ENCODE measurements around the gene RASA4. TPM values are rescaled to one million over a fixed set of nuclear protein-coding genes. Genes with fewer than 3 reads are reported as not detected.
"Not testable (repeated sequence)": the region's sequence is repeated elsewhere in the genome, so short reads cannot be mapped to it uniquely, and the experiment has no call there.

RASA4 gene
- total and polyA plus RNA-seq, 2 donors (not counting 1 experiment from before 2014, with no cell fraction given) = 32.0 to 49.3 TPM

DNA sequence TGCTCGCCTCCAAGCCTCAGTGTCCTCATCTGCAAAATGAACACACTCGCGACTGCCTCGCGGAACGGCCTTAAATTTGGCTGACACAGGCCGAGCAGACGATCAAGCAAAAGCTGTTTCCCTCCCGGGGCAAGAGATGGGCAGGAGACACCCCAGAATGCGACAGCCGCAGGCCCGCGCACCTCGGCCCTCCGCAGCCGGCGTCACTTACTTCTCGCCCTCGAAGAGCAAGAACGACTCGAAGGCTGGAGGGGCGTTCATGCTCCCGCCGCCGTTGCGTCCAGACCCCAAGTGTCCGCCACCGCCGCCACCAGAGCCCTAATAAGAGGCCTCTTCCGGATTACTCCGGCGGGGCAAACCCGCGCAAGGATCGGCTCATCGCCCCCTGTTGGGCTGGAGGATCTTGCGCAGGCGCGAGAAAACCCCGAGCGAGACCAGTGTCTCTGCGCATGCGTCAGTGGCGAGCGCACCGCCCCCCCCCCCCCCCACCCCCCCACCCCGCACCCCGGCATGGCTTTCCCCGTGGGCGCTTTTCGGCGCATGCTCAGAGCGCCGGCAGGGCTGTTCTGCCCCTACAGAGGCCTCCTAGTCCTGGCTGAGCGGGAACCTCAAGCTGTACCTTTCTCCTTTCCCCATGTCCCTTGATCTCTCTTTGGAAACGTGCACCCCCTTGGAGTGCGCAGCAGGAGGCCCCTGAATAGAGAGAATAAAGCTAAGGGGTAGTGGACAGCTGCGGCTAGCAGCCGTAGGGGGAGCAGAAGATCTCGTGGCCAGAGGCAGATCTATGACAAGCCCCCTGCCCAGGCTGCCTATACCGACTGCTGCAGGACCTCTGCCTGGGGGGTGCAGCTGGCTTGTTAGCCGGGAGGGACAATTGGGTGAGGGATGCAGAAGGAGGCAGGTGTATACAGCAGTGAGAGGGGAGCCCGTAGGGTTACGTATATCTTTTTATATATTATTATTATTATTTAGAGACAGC lies 44.0 kb downstream of the RASA4 start, which contains the start of gene POLR2J3:
Gene POLR2J3, minus strand, starts transcription at position 323 of the 979 bp plus-strand sequence. Its CDS starts 62 bp downstream, at position 261.
- POLR2A ChIA-PET; H3K36me3 ChIP-seq (replicated peaks in 1 of 2; ENCODE audit: control extremely low read depth in 1 of 2, control insufficient read depth in 1 of 2, extremely low read depth in 1 of 2, insufficient read depth in 2 of 2, low read length in 1 of 2); H3K9me3 Mint-ChIP-seq (ENCODE audit: insufficient read depth); H3K27me3 ChIP-seq (replicated peaks in 1 of 4; ENCODE audit: control extremely low read depth in 1 of 4, control insufficient read depth in 3 of 4, insufficient read depth in 4 of 4, low read length in 3 of 4); H3K4me1 ChIP-seq (ENCODE audit: control insufficient read depth in 2 of 2, insufficient read depth in 2 of 2, low read length in 2 of 2); H3K4me1 Mint-ChIP-seq; H3K4me2 ChIP-seq (replicated peaks; ENCODE audit: low read depth, low read length, poor library complexity, severe bottlenecking); H4K20me1 ChIP-seq (ENCODE audit: control insufficient read depth, insufficient read depth, low read length, poor library complexity, severe bottlenecking); H3K9me3 ChIP-seq (ENCODE audit: control extremely low read depth in 1 of 3, control insufficient read depth in 2 of 3, insufficient read depth in 1 of 3, low read length in 2 of 3); CTCF ChIA-PET; H3K27me3 Mint-ChIP-seq; intact Hi-C loops (cut with micrococcal nuclease); H3K79me2 ChIP-seq (ENCODE audit: control insufficient read depth, insufficient read depth, low read length): not testable (repeated sequence)
- Histone ChIP-seq H2AFZ (ENCODE audit: insufficient read depth, low read depth, low read length, poor library complexity, severe bottlenecking) (peak within 1 kb of the TSS; percentile 77), H3K27ac (ENCODE audit: low read length in 2 of 2) (peak within 1 kb of the TSS; percentile 49 to 63), H3K9ac (ENCODE audit: low read length) (peak within 1 kb of the TSS; percentile 72), H3K4me3 (ENCODE audit: control extremely low read depth in 1 of 5, extremely low read depth in 1 of 5, insufficient read depth in 1 of 5, low read depth in 2 of 5, low read length in 4 of 5) (peak within 1 kb of the TSS in 4 of 5 experiments; percentile 55 to 80 (median 60))
- Mint-ChIP-seq H3K4me3 (peak within 1 kb of the TSS; percentile 91), H3K27ac (peak within 1 kb of the TSS; percentile 93)
- peak; percentile 73 for TF ChIP-seq CTCF (IDR thresholded peaks at IDR 0.05)
- WGBS (ENCODE audit: insufficient coverage) = 1% methylated on average over 34 of the region's 64 CpGs
- ATAC-seq (ENCODE audit: low read depth) (peak; percentile 95), DNase-seq (peak; percentile 96)

- H3K79me2 ChIP-seq (ENCODE audit: control insufficient read depth, insufficient read depth, low read length); H3K4me3 Mint-ChIP-seq; POLR2A ChIA-PET; ATAC-seq (ENCODE audit: low read depth); H3K4me1 Mint-ChIP-seq; H3K9ac ChIP-seq (ENCODE audit: low read length); H4K20me1 ChIP-seq (ENCODE audit: control insufficient read depth, insufficient read depth, low read length, poor library complexity, severe bottlenecking); H3K9me3 Mint-ChIP-seq (ENCODE audit: insufficient read depth); H2AFZ ChIP-seq (ENCODE audit: insufficient read depth, low read depth, low read length, poor library complexity, severe bottlenecking); H3K27me3 Mint-ChIP-seq; H3K4me3 ChIP-seq (ENCODE audit: control extremely low read depth in 1 of 5, extremely low read depth in 1 of 5, insufficient read depth in 1 of 5, low read depth in 2 of 5, low read length in 4 of 5); H3K36me3 ChIP-seq (replicated peaks in 1 of 2; ENCODE audit: control extremely low read depth in 1 of 2, control insufficient read depth in 1 of 2, extremely low read depth in 1 of 2, insufficient read depth in 2 of 2, low read length in 1 of 2); H3K4me1 ChIP-seq (ENCODE audit: control insufficient read depth in 2 of 2, insufficient read depth in 2 of 2, low read length in 2 of 2); H3K27ac Mint-ChIP-seq; H3K9me3 ChIP-seq (ENCODE audit: control extremely low read depth in 1 of 3, control insufficient read depth in 2 of 3, insufficient read depth in 1 of 3, low read length in 2 of 3); intact Hi-C loops (cut with micrococcal nuclease); H3K4me2 ChIP-seq (replicated peaks; ENCODE audit: low read depth, low read length, poor library complexity, severe bottlenecking); H3K27ac ChIP-seq (ENCODE audit: low read length in 2 of 2); CTCF ChIA-PET; H3K27me3 ChIP-seq (replicated peaks in 1 of 4; ENCODE audit: control extremely low read depth in 1 of 4, control insufficient read depth in 3 of 4, insufficient read depth in 4 of 4, low read length in 3 of 4): not testable (repeated sequence)
- WGBS (ENCODE audit: insufficient coverage) = no CpG with 5 or more reads among the region's 11 CpGs
- DNase-seq = peak; percentile 0
Observed at GRCh38 chr7:102568620-102569019, 47.9 kb downstream of the RASA4 start.

- H3K27me3 ChIP-seq (replicated peaks in 1 of 4; ENCODE audit: control extremely low read depth in 1 of 4, control insufficient read depth in 3 of 4, insufficient read depth in 4 of 4, low read length in 3 of 4); H3K9ac ChIP-seq (ENCODE audit: low read length); H3K4me3 ChIP-seq (ENCODE audit: control extremely low read depth in 1 of 5, extremely low read depth in 1 of 5, insufficient read depth in 1 of 5, low read depth in 2 of 5, low read length in 4 of 5); DNase-seq; H3K9me3 Mint-ChIP-seq (ENCODE audit: insufficient read depth); intact Hi-C loops (cut with micrococcal nuclease); CTCF ChIA-PET; H3K79me2 ChIP-seq (ENCODE audit: control insufficient read depth, insufficient read depth, low read length); H3K27ac ChIP-seq (ENCODE audit: low read length in 2 of 2); H3K27me3 Mint-ChIP-seq; POLR2A ChIA-PET; H3K4me1 ChIP-seq (ENCODE audit: control insufficient read depth in 2 of 2, insufficient read depth in 2 of 2, low read length in 2 of 2); H3K27ac Mint-ChIP-seq; H3K36me3 ChIP-seq (replicated peaks in 1 of 2; ENCODE audit: control extremely low read depth in 1 of 2, control insufficient read depth in 1 of 2, extremely low read depth in 1 of 2, insufficient read depth in 2 of 2, low read length in 1 of 2); H2AFZ ChIP-seq (ENCODE audit: insufficient read depth, low read depth, low read length, poor library complexity, severe bottlenecking); H4K20me1 ChIP-seq (ENCODE audit: control insufficient read depth, insufficient read depth, low read length, poor library complexity, severe bottlenecking); H3K4me2 ChIP-seq (replicated peaks; ENCODE audit: low read depth, low read length, poor library complexity, severe bottlenecking); ATAC-seq (ENCODE audit: low read depth); H3K4me3 Mint-ChIP-seq; H3K4me1 Mint-ChIP-seq; H3K9me3 ChIP-seq (ENCODE audit: control extremely low read depth in 1 of 3, control insufficient read depth in 2 of 3, insufficient read depth in 1 of 3, low read length in 2 of 3): not testable (repeated sequence)
- no CpG with 5 or more reads among the region's 6 CpGs for WGBS (ENCODE audit: insufficient coverage)
Observed at GRCh38 chr7:102550808-102551422, 65.6 kb downstream of the RASA4 start, which contains the start of gene SPDYE2. Gene SPDYE2 (plus strand): TSS chr7:102551226. CDS start chr7:102553256, 2,030 bp downstream.

Measured in B cell (primary cell).